H1 (cell line): Measurements from ENCODE around the gene GCC1. TPM values are rescaled to one million over a fixed set of nuclear protein-coding genes. Genes with fewer than 3 reads are reported as not detected.

Source experiments
- CHD1 ChIP-seq: IDR thresholded peaks from 2 replicates; pipeline ENCODE4 v1.6.1; 2012; ENCODE audit warnings: low read depth, low read length, improper control_type of control experiment
- CHD7 ChIP-seq: fragments of 300-600 bp; sonication (generic); IDR thresholded peaks from 2 replicates; pipeline ENCODE4 v1.7.1; 2012; ENCODE audit warnings: low read length, moderate library complexity, mild to moderate bottlenecking, inconsistent platforms; ENCODE audit not compliant: insufficient replicate concordance
- HDAC6 ChIP-seq: IDR thresholded peaks from one replicate; pipeline ENCODE4 v1.7.1; 2012; ENCODE audit warnings: low read depth, mild to moderate bottlenecking, inconsistent platforms, low read length, moderate library complexity
- RNF2 ChIP-seq: fragments of 200-900, 300-1000 bp; sonication (generic); IDR thresholded peaks from 2 replicates; pipeline ENCODE4 v1.7.1; 2016; ENCODE audit warnings: borderline replicate concordance, low read depth, mild to moderate bottlenecking, antibody characterized with exemption, low read length; ENCODE audit not compliant: poor library complexity, severe bottlenecking; ENCODE audit errors: missing control alignments
- SIRT6 ChIP-seq: IDR thresholded peaks from one replicate; pipeline ENCODE4 v1.7.1; 2012; ENCODE audit warnings: low read length, inconsistent platforms
- SIX5 ChIP-seq: IDR thresholded peaks from 2 replicates; pipeline ENCODE4 v1.6.1; 2011; ENCODE audit warnings: mild to moderate bottlenecking, low read depth, low read length
- TAF7 ChIP-seq: optimal IDR thresholded peaks from 2 replicates; pipeline ENCODE3; 2011; ENCODE audit warnings: low read depth, mild to moderate bottlenecking, inconsistent platforms, low read length, moderate library complexity, borderline replicate concordance
- TEAD4 ChIP-seq: IDR thresholded peaks from 2 replicates; pipeline ENCODE4 v1.6.1; 2012; ENCODE audit warnings: low read depth, low read length, inconsistent platforms, mixed read lengths
- ZNF274 ChIP-seq: IDR thresholded peaks from 2 replicates; pipeline ENCODE4 v1.7.0; 2012; ENCODE audit warnings: low read length, borderline replicate concordance; ENCODE audit errors: extremely low read depth
- polyA plus RNA-seq, 7 experiments: library from polyadenylated mRNA; depleted of rRNA in 3 of 7; stranded (reverse) in 5 of 7; unstranded in 2 of 7; fragments of >200 nt in 5 of 7; fragments of 200-250 nt in 2 of 7; gene quantifications; 1 replicate in 5 of 7; 2 replicates in 1 of 7; 4 replicates in 1 of 7; pipeline versions ENCODE4 v1.2.1 to v1.2.3, GENCODE V29; 2011 to 2013; ENCODE audit warnings: missing spikeins in 2 of 7, mixed read lengths in 2 of 7
- total RNA-seq: library from RNA; stranded (reverse); fragmentation: NEBNext Ultra II Directional; extraction: Animal tissue kit (Norgen Biotek cat#: 25700); gene quantifications from 2 replicates; pipeline ENCODE4 v1.2.1, GENCODE V29; 2021

Gene GCC1
- total and polyA plus RNA-seq, 2 of the 8 experiments (the other 6 are each of a cell fraction or from before 2014, with no cell fraction given): 3.3 to 15.0 TPM

GRCh38 chr7:127588697-127589482 lies 3.5 kb upstream of the GCC1 start (continued):
- TF ChIP-seq CHD7 (no peak), CHD1 (no peak), TEAD4 (no peak), HDAC6 (no peak), RNF2 (no peak), TAF7 (peak; percentile 50), ZNF274 (no peak), SIX5 (no peak), SIRT6 (no peak)
